GM12892 (cell line): ENCODE results near the gene MXRA8.

Experiments
- DNase-seq: peaks from one replicate; pipeline ENCODE4 v3.0.0; 2011; ENCODE audit not compliant: insufficient read length
- FAIRE-seq: peaks from 2 replicates; lab custom pipeline; 2011; peaks lifted over from hg19 to GRCh38; lab: Jason Lieb, UNC
- POLR2A ChIP-seq: IDR thresholded peaks from 2 replicates; pipeline ENCODE4 v1.6.1; 2011; ENCODE audit warnings: low read depth, low read length, control low read depth
- POLR2AphosphoS5 ChIP-seq: IDR thresholded peaks from 2 replicates; pipeline ENCODE4 v1.6.1; 2011; ENCODE audit warnings: low read depth, low read length, control low read depth
- TAF1 ChIP-seq: IDR thresholded peaks from 2 replicates; pipeline ENCODE4 v1.6.1; 2011; ENCODE audit warnings: low read depth, mild to moderate bottlenecking, control low read depth, low read length, borderline replicate concordance

MXRA8 gene

DNA sequence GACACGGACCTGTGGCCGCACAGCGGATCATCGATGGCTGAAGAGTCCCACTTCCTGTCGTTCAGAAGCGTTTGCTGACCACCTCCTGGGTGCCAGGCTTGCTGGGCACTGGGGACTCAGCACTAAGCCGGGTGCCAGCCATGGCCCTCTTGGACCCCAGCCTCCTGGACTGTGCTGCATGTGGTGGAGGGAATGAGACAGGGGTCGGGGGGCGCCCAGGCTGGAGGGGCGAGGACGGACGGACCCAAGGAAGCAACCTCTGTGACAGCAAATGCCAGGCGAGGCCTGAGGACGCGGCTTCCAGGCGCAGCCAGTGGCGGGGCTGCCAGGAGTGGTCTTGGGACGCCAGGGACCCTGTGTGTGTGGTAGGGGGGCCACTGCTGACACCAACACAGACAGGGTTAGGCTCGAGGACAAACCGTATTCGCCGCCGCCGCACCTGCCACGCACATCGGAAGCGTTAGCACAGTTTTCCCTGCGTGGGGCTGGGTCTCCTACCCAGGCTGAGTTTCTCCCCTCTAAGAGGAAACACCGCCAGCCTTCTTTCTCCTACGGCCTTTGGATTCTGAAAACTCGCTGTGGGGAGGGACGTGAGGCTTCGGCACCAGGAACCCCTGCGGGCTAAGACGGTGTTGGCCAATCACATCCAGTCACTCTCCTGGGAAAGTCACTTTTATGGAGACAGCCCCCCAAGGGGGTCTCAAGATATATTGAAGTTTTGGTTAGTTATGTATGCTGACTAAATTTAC lies 3.1 kb upstream of the MXRA8 start:
- FAIRE-seq (no peak), DNase-seq (no peak)
- no peak for TF ChIP-seq POLR2A

DNA sequence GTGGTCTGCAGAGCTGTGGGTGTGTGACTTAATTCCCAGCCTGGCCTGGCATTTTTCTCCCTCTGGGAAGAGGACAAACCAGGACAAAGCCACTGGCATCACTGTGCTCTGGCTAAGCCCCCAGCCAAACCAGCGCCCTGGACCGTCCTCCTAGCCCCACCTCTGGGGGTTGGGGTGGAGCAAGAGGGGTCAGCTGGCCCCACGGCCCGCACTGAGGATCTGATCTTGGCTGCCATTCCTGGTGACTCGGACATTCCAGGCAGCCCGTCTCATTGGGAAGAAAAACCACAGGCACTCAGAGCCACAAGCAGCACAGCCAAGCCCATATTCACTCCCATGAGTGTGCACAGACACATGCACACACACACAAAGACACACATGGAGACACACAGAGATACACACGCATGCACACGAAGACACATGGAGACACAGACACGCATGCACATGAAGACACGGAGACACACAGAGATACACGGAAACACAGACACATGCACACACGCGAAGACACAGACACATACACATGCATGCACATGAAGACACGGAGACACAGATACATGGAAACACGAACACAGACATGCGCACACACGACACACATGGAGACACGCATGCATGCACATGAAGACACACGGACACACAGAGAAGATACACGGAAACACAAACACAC lies 2.3 kb upstream of the MXRA8 start:
- no peak for TF ChIP-seq POLR2AphosphoS5
- TF ChIP-seq TAF1, result no peak
- TF ChIP-seq POLR2A, result no peak
- FAIRE-seq (no peak), DNase-seq (no peak)

DNA sequence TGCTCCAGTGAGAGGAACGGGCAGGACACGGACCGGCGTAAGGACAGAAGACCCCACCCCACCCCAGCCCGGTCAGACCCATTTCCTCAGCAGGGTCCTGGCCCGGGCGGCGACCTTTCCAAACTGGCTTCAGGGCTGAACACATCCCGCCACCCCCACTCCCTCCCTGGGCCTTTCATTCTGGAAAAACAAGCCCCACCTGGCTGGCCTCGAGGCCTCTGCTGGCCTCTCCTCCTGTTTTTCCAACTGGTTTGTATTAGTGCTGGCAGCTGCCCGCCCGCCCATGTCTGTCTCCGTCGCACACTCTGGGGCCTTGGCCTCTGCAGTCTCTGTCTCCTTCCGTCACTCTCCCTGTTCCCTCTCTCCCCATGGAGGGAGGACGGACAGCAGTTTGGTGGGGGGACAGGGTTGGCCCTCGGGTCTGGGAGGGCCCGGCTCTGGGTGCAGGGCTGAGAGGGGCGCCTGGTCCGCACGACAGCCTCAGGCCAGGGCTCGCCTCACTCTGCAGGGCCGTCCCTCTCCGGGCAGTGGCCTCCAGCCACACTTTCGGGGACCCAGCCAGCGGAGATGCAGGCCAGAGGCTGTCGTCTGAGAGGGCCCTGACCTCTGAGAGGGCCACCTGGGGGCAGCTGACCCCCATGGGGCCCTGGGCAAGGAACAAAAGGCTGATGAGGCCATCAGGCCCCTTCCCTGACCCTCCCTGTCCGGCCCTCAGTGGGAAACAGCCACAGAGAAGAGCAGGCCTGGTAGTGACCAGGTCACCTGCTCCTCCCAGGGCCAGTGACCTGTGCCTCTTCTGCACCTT lies 1.5 kb upstream of the MXRA8 start:
- no peak for DNase-seq

DNA sequence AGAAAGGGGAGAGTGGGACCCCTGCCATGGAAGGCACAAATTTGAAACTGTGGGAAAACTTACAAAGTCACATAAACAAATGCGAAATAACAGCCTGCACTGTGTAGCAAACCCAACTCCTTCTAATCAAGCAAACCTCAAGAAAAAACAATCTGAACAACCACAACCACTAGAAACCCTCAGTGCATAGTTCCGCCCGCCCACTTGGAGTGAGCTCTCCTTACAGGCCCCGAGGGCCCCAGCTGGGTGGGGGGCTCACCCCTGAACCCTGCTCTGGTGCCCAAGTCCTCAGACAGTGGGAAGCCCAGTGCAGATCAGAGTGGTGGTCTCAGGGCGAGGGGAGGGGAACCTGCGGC lies 931 bp upstream of the MXRA8 start:
- DNase-seq, result no peak
- no peak for FAIRE-seq
- TF ChIP-seq POLR2AphosphoS5 (no peak), POLR2A (no peak), TAF1 (no peak)

More for the DNA sequence above, 1.5 kb upstream of the MXRA8 start:
- TF ChIP-seq TAF1 (no peak), POLR2A (no peak), POLR2AphosphoS5 (no peak)
- no peak for FAIRE-seq

DNA sequence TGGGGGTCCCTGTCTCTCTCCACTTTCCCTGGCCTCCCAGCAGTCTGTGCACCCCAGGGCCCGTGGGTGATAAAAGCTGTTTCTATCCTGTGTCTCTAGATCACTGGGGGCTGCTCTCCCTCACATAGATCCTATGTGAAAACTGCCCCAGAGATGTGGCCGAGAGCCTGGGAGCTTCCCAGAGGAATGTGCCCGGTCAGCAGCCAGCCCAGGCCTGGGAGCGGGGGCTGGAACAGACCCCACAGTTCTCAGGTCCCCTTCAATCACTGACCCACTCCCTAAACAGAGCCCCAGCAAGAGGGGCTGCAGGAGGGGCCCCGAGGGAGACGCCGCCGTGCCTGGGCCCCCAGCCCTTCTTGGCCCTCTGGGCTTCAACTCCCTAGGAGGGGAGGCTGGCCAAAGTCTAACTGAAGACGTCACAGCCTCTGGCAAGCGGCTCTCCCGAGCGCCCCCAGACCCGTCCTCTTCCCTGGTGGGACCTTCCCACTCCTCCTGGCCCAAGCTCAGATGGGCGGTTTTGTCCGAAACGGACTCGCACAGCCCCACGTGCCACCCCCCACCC lies 403 bp downstream of the MXRA8 start:
- DNase-seq (no peak), FAIRE-seq (no peak)
- TF ChIP-seq POLR2AphosphoS5 (no peak), POLR2A (no peak), TAF1 (no peak)

DNA sequence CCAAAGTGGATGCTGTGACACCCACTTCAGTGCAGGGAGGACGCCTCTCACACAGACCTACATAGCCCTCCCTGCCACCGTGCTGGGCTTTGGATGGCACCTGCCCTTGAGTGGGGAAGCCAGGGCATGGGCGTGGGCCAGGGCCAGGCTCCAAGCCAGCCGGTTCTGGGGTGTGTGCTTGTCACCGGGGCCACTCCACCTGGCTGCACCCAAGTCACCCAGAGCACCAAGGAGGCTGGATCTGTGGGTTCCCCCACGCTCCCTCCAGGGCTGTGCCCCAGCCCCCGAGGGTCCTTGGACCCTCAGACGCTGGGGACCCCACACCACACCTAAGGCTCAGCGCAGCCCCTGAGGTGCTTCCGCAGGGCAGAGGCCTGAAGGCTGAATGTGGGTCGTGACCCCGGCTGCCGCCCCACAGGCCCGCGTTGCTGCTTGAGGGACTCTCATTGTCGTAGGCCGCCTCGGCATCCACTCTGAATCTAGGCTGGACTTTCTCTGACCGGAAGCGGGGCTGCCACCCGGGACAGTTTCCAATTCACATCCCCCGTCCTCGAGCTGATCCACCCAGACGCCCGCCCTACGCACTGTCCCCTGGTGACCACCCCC lies 1.5 kb downstream of the MXRA8 start:
- TF ChIP-seq POLR2AphosphoS5, result no peak
- TF ChIP-seq TAF1, result no peak
- no peak for TF ChIP-seq POLR2A
- FAIRE-seq (no peak), DNase-seq (no peak)

DNA sequence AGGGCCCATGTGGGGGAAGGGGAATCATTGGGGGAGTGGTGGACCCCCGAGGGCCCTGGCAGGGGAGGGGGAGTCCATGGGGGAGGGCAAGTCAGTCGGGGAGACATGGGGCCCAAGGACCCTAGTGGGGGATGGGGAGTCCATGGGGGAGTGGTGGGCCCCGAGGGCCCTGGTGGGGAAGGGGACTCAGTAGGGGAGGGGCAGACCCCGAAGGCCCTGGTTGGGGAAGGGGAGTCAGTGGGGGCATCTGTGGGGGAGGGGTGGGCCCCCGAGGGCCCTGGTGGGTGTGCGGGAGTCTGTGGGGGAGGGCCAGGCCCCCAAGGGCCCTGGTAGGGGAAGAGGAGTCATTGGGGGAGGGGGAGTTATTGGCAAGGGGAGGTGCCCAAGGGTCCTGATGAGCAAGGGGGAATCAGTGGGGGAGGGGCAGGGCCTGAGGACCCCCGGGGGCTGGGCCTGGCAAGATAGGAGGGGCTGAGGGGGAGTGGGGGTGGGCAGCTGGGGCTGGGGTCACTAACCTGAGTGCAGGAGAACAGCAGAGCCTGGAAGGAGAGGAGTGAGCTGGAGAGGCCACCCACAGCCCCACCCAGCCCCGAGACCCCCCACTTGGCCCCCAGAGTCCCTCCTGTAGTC lies 2.1 kb downstream of the MXRA8 start:
- no peak for FAIRE-seq
- DNase-seq, result no peak
- TF ChIP-seq POLR2AphosphoS5 (no peak), POLR2A (no peak), TAF1 (no peak)

DNA sequence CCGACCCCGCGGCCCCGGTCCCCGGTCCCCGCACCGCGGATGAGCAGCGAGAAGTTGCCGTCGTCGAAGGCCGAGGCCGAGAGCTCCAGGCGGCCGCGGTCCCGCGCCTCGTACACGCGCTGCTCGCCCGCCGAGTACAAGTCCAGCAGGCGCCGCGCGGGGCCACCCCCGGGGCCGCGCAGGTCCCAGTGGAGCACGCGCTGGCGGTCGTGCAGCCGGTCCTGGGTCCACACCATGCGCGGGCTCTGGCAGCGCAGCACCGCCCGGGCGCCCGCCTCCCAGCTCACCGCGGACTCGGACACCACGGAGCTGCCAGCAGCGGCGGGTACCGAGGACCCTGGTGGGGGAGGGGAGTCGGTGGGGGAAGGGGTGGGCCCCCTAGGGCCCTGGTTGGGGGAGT lies 2.9 kb downstream of the MXRA8 start:
- no peak for FAIRE-seq
- no peak for TF ChIP-seq POLR2A
- TF ChIP-seq POLR2AphosphoS5, result no peak
- TF ChIP-seq TAF1, result no peak
- DNase-seq, result no peak

DNA sequence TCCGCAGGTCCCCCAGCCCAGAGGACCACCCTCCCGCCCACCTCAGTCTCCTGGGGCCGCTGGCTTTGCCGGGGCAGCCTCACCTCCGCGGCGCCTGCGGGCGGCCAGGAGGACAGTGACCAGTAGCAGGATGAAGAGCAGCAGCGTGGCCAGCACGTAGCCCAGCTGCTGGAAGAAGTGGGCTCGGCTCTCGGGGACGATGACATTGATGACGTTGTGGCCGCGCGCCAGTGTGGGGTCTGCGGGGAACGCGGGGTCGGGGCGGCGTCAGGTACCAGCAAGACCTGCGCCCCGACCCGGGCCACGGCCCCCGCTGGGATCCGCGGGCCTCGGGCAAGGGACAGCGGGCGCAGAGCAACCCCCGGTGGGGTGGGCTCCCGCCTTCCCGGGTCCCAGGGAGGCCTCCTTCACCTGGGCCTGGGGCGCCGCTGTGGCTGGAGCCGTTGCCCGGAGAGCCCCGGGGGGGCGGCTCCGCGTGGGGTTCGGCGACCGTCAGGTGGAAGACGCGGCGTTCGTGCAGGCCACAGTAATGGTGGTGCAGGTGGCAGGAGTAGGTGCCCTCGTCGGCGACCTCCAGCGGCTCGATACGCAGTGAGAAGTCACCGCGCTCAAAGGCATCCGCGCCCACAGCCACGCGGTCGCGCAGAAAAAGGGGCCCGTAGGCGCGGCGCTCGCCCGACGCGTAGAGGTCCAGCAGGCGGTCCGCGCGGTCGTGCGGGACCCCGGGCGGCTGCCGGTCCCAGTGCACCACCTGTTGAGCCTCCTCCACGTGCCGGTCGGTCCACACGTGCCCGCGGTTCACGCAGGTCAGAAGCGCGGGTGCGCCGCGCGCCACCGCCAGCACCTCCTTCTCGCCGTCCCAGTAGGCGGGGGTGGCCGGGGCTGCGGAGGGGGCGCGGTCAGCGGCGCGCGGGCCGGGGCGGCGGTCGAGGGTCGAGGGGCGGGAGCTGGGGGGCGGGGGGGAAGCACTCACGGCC lies 3.8 kb downstream of the MXRA8 start:
- no peak for TF ChIP-seq POLR2AphosphoS5
- no peak for TF ChIP-seq POLR2A
- no peak for TF ChIP-seq TAF1
- FAIRE-seq, result no peak

DNA sequence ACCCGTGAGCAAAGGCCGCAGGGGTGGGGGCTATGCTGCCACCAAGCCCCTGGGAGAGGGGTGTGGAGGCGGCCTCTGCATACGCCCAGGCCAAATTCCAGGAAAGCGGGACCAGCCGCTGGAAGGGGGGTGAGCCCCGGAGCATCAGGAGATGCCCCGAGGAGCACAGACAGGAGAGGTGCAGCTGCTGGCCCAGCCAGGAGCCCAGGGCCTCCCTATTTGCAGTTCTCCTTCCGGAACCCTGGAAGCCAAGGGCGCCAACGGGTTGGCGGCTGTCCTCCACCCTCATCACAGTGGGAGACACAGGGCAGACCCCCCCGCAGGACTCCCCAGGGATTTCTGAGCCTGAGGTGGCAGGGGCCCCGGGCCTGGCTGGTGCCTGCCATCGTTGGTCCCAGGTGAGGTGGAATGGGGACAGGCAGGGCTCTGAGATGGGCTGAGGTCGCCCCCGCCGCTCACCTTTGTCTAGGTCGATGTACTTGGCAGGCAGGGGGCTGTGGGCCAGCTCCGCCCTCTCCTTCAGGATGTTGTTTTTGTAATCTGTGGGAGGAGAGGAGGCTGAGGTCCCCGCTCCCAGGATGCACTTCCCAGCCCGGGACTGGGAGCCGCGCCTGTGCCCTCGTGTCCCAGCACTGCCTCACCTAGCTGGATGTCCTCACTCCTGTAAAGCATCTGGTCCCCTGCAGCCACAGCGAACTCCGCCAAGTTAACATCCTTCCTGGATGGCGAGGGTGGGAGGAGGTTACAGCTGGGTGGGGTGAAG lies 4.8 kb downstream of the MXRA8 start:
- TF ChIP-seq POLR2A (no peak), TAF1 (no peak), POLR2AphosphoS5 (no peak)
- no peak for DNase-seq
- no peak for FAIRE-seq

More for the DNA sequence above, 3.8 kb downstream of the MXRA8 start:
- DNase-seq, result no peak
